ENCODE results near the gene KIRREL1. TPM values are rescaled to one million over a fixed set of nuclear protein-coding genes. Genes with fewer than 3 reads are reported as not detected.

The KIRREL1 gene
- polyA plus RNA-seq, 1 donor (not counting 4 experiments of a cell fraction or from before 2014, with no cell fraction given), result 19.7 TPM

GRCh38 chr1:157967205-157967604 lies 26.2 kb upstream of the KIRREL1 start:
- peaks cover 4% of the 10 kb centered on the region for H3K9me3 ChIP-seq (ENCODE audit: control insufficient read depth, low read depth, low read length)
- H3K27me3 ChIP-seq (ENCODE audit: control insufficient read depth, extremely low read depth, insufficient read depth, low read length), result no peaks in the 10 kb centered on the region
- H4K20me1 ChIP-seq (ENCODE audit: control insufficient read depth, extremely low read depth, insufficient read depth, low read length), result no peaks in the 10 kb centered on the region
- no peak overlapping the region for H3K9ac ChIP-seq (ENCODE audit: control insufficient read depth, extremely low read depth, insufficient read depth, low read length)
- dilution Hi-C loops (cut with MboI; ENCODE audit: extremely low pct_ligation_motif_present, low sequenced_read_pairs), result loop anchor here (25.0 kb wide), 1 partner anchor 145 kb away; no protein-coding TSS in a partner anchor
- H3K4me3 ChIP-seq (ENCODE audit: control insufficient read depth in 2 of 3, extremely low read depth in 1 of 3, insufficient read depth in 2 of 3, low read depth in 1 of 3, low read length in 3 of 3), result no peak overlapping the region
- no peaks in the 10 kb centered on the region for H3K36me3 ChIP-seq (ENCODE audit: control insufficient read depth in 2 of 2, extremely low read depth in 1 of 2, insufficient read depth in 2 of 2, low read length in 2 of 2)
- H2AFZ ChIP-seq (ENCODE audit: control insufficient read depth, low read length), result no peak overlapping the region
- no peaks in the 10 kb centered on the region for H3K79me2 ChIP-seq (ENCODE audit: control insufficient read depth, insufficient read depth, low read length)
- H3K4me1 ChIP-seq (ENCODE audit: control insufficient read depth, extremely low read depth, insufficient read depth, low read length), result peaks cover 41% of the 10 kb centered on the region
- peak; percentile 9 for FAIRE-seq
- no peaks in the 10 kb centered on the region for H3K9me1 ChIP-seq (ENCODE audit: control insufficient read depth, extremely low read depth, insufficient read depth, low read length)
- H3K27ac ChIP-seq (ENCODE audit: control insufficient read depth, insufficient read depth, low read length), result no peak overlapping the region
- TF ChIP-seq CTCF (optimal IDR thresholded peaks at IDR 0.05 in 1 of 3, IDR thresholded peaks at IDR 0.05 in 1 of 3, conservative IDR thresholded peaks at IDR 0.05 in 1 of 3; ENCODE audit: extremely low read depth in 1 of 3, insufficient read depth in 2 of 3, low read length in 3 of 3) (no peak), EZH2 (IDR thresholded peaks at IDR 0.05; ENCODE audit: low read length) (no peak)
- no peak for DNase-seq (ENCODE audit: low read depth, low spot score)
- H3K4me2 ChIP-seq (ENCODE audit: control insufficient read depth, extremely low read depth, insufficient read depth, low read depth, low read length), result no peak overlapping the region

GRCh38 chr1:157968508-157968907 lies 24.9 kb upstream of the KIRREL1 start:
- Histone ChIP-seq H3K36me3 (ENCODE audit: control insufficient read depth in 2 of 2, extremely low read depth in 1 of 2, insufficient read depth in 2 of 2, low read length in 2 of 2) (no peaks in the 10 kb centered on the region), H3K9ac (ENCODE audit: control insufficient read depth, extremely low read depth, insufficient read depth, low read length) (peak overlapping the region; percentile 72), H3K4me2 (ENCODE audit: control insufficient read depth, extremely low read depth, insufficient read depth, low read depth, low read length) (peak overlapping the region; percentile 93), H3K27me3 (ENCODE audit: control insufficient read depth, extremely low read depth, insufficient read depth, low read length) (no peaks in the 10 kb centered on the region), H3K79me2 (ENCODE audit: control insufficient read depth, insufficient read depth, low read length) (no peaks in the 10 kb centered on the region), H4K20me1 (ENCODE audit: control insufficient read depth, extremely low read depth, insufficient read depth, low read length) (no peaks in the 10 kb centered on the region), H3K27ac (ENCODE audit: control insufficient read depth, insufficient read depth, low read length) (peak overlapping the region; percentile 95), H3K9me1 (ENCODE audit: control insufficient read depth, extremely low read depth, insufficient read depth, low read length) (no peaks in the 10 kb centered on the region), H3K4me3 (ENCODE audit: control insufficient read depth in 2 of 3, extremely low read depth in 1 of 3, insufficient read depth in 2 of 3, low read depth in 1 of 3, low read length in 3 of 3) (peak overlapping the region in 2 of 3 experiments; percentile 1 to 37), H3K4me1 (ENCODE audit: control insufficient read depth, extremely low read depth, insufficient read depth, low read length) (peaks cover 31% of the 10 kb centered on the region), H3K9me3 (ENCODE audit: control insufficient read depth, low read depth, low read length) (peaks cover 5% of the 10 kb centered on the region), H2AFZ (ENCODE audit: control insufficient read depth, low read length) (peak overlapping the region; percentile 91)
- no peak for TF ChIP-seq EZH2 (IDR thresholded peaks at IDR 0.05; ENCODE audit: low read length)
- TF ChIP-seq CTCF (optimal IDR thresholded peaks at IDR 0.05 in 1 of 3, IDR thresholded peaks at IDR 0.05 in 1 of 3, conservative IDR thresholded peaks at IDR 0.05 in 1 of 3; ENCODE audit: extremely low read depth in 1 of 3, insufficient read depth in 2 of 3, low read length in 3 of 3), result no peak
- dilution Hi-C loops (cut with MboI; ENCODE audit: extremely low pct_ligation_motif_present, low sequenced_read_pairs), result loop anchor here (25.0 kb wide), 1 partner anchor 144 kb away; no protein-coding TSS in a partner anchor
- DNase-seq (ENCODE audit: low read depth, low spot score) (peak; percentile 90), FAIRE-seq (peak; percentile 99)

Data from keratinocyte (primary cell).